Right renal pelvis (tissue), 4 donors: Measurements from ENCODE around the gene DBH. TPM values are rescaled to one million over a fixed set of nuclear protein-coding genes. Genes with fewer than 3 reads are reported as not detected.

ENCODE experiments used
- polyA plus RNA-seq, 4 donors: library from polyadenylated mRNA; unstranded; fragments of 120-200 nt; gene quantifications; one replicate each; pipeline ENCODE4 v1.2.1, GENCODE V29; 2013; ENCODE audit not compliant: insufficient read length in 4 of 4

Gene DBH
- polyA plus RNA-seq, 4 donors, result 0.60 to 3.1 (median 0.81) TPM

Other genes with a start within 250 kb of the DBH start
- gene REXO4, start 218.4 kb upstream of the DBH start, polyA plus RNA-seq, result 10 to 100 TPM; 29.4 to 32.1 (median 30.7) TPM
- 10 to 100 TPM in 1 of 4 donors, 1 to 10 TPM in 3; 6.6 to 12.0 (median 8.8) TPM for gene ADAMTS13, start 214.0 kb upstream of the DBH start, polyA plus RNA-seq
- 10 to 100 TPM; 25.4 to 40.6 (median 28.5) TPM for gene CACFD1, start 176.4 kb upstream of the DBH start, polyA plus RNA-seq
- 1 to 10 TPM; 1.1 to 2.3 (median 1.5) TPM for gene SLC2A6, start 157.3 kb upstream of the DBH start, polyA plus RNA-seq
- under 1 TPM in 2 of 4 donors, not detected in 2; 0.09 to 0.28 TPM for gene MYMK, start 111.4 kb upstream of the DBH start, polyA plus RNA-seq
- gene ADAMTSL2, start 101.7 kb upstream of the DBH start, polyA plus RNA-seq, result 1 to 10 TPM; 1.5 to 2.9 (median 1.8) TPM
- gene FAM163B, start 27.0 kb upstream of the DBH start, polyA plus RNA-seq, result under 1 TPM in 1 of 4 donors, not detected in 3; 0.49 TPM
- gene SARDH, start 102.0 kb downstream of the DBH start, polyA plus RNA-seq, result 10 to 100 TPM in 2 of 4 donors, 1 to 10 TPM in 2; 9.3 to 13.7 (median 10.7) TPM